SKM-1 treated with dmso at 0.1 percent for 144 hours (cell line): Measurements from ENCODE around the gene E2F6.
"Not testable (repeated sequence)": the region's sequence is repeated elsewhere in the genome, so short reads cannot be mapped to it uniquely, and the experiment has no call there.

ENCODE experiments used
- DNase-seq: peaks from one replicate; lab custom pipeline; 2025; ENCODE audit not compliant: unreplicated experiment; lab: John Stamatoyannopoulos, UW

E2F6 gene

DNA sequence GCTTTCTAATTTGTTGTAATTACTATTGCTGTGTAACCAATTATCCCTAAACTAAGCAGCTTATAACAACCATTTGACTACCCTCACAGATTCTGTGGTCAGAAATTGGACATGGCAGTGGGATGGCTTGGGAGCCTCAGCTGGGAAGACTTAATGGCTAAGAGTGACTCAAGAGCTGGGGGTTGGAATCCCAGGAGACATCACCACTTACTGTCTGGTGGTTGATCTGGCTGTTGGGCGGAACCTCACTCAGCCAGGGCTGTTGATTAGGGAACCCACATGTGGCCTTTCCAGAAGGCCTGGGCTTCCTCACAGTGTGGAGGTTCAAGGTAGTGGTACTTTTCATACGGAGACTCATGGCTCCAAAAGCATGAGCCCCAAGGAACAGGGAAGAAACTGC, 49.8 kb downstream of the E2F6 start:
- no peak for DNase-seq

DNA sequence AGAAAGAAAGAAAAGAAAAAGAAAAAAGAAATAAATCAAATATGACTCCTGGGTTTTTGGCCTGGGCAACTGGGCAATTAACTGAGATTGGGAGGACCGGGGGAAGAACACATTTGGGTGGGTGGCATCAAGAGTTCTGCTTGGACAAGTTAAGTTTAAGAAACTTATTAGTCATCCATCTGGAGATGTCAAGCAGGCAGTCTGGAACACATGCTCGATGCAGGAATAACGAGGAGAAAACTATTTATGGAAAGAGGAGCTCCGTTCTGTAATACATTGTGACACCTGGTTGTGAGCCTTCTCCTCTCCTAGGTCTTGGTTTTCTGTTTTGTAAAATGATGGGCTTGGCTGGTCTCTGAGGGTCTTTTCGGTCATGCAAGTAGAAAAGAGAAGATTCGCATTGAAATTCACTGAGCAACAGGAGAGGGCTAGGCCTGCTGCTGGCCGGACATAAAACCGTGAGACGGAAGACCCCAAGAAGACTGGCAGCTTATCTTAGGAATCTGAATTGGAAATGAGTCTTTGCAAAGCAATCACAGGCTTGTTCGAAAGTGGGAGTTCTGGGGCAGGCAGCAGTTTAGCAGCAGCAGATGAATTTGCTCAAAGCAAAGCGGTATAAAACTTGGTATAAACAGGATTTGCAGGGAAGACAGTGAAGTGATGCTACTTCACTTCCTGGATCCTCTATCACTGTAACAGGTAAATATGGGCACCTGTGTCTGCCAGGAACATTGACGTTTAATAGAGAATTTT, 51.4 kb downstream of the E2F6 start:
- no peak for DNase-seq

DNA sequence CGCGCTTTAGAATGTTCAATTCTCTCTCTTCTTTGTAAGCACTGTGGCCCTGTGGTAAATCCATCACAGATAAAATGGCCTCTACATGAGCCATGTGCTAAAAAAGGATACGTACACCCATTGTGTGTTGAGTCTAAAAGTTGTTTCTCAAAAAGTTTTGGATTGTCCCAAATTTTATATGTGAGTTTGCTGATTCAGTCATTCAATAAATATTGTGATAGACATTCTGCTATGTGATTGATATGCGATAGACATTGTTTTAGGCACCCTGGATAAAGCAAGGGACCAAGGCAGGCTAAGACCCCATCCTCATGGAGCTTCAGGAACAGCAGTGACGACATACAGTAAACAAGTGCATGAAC, 53.5 kb downstream of the E2F6 start:
- DNase-seq = no peak

DNA sequence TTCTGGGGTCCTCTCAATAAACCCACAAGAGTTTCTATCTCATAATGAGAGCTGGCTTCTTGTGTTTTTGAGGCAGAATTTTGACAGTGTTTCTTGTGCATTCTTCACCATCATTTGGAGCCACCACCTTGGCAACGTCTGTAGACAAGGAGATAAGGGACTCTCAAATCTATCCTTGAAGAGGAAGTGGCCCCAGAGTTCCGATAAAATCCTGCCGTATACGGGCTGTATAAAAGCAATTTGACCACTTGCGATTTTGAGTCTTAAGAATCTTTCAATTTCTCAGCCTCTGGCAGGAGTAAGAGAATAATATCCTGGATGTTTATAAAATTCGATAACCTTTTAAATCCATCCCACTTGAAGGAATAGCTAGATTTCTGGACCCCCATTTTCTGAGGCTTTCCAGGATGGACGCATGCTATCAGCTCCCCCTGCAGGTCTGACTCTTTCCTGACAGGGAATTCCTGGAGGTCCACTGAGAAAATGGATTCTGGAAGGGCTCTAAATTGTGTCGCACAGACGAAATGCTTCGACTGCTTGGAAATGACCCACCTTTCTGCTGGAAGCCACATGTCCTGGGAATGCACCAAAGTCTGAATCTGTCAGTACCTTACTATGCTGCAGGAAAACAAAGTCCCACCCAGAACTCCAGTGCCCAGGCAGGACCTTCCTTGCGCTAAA, 54.1 kb downstream of the E2F6 start:
- DNase-seq = no peak

DNA sequence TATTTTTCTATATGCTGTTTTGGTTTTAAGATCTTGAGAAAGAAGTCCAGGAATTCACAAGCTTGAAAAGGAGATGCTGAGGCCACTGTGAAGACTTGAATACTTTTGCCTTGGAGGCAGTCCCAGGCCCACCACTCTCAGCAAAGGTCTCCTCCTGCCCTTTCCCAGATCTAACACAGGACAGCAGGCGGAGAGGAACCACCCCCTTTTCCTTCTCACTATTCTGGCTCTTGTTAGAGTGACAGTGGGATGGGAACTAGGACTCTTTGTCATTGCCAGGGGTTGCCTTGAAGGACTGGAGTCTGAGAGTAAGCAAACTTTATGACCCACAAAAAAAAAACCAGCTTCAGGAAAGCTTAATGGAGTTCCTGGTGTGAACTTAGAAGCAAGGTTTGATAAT, 54.7 kb downstream of the E2F6 start:
- DNase-seq = no peak

DNA sequence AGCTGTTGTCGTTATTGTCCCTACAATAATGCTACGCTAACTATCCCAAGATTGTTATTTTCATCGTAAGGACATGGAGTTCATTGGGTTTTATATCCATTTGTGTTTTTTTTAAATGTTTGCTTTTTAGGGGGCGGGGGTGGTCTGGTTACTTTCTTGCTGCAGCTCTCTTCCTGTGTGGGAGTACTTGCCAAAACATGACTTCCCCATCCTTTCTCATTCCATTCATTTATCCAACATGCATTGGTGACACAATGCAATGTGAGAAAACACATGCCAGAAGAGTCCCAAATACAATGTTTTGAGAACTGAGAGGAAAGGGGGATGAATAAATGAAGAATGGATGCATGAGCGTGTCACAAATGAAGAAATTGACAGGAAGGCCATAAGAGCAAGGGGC, 55.9 kb downstream of the E2F6 start:
- no peak for DNase-seq

DNA sequence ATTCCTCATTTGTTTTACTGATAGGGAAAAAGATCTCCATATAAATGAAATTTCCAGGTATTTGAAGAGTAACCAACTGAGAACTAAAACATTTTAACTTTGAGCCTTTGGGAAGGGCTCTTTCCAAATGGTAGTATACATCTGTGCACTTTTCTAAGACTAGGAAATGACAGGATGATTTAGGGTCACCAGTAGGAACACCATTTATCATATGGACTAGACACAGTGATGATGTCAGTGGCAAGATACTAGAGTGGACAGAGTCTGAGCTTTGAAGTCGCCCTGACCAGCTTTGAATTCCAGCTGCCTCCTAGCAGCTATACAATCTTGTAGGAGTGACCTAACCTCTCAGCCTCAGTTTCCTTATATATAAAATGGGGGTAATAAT, 56.4 kb downstream of the E2F6 start:
- DNase-seq = no peak

DNA sequence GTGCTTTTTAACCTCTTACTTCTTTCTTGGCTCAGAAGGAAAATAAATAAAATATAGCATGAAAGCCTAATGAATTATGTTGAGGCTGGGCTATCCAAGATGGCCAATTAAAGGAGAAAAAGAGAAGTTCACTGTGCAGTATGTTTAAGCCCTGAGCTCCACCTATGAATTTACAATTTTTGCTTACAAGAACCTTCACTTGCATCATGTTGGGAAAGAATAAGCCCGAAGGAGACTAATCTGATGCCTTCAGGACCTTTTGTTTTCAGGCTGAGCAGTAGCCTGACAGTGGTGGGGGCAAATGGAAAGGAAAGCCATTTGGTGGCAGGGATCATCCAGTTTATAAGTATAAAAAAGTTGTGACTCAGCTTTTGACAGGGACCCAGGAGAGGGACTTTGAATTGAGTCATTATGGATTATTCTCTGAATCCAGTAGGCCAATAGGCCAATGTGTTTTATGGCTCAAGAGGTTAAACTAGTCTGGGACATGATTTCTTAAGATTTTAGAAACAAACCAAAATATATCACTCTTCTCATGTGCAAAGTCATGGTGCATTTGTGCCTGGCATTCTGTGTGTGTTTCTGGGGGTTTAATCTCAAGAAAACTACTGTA, 56.9 kb downstream of the E2F6 start:
- no peak for DNase-seq

DNA sequence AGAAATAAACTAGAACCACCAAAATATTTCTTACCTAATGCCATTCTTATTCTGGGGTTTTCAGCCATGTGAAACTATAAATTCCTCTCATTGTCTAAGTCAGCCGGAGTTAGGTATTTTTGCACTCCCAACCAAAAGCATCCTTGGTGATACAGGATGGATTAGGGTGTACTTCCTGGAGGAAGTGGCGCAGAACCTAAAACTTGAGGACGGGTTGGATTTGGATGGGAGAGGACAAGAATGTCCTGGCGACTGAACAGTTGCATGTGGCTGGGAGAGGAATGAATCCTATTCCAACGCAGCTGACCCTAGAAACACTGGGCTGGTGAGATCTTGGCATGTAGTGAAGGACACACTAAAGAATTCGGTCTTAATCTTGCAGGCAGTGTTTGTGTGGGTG, 58.5 kb downstream of the E2F6 start:
- no peak for DNase-seq

DNA sequence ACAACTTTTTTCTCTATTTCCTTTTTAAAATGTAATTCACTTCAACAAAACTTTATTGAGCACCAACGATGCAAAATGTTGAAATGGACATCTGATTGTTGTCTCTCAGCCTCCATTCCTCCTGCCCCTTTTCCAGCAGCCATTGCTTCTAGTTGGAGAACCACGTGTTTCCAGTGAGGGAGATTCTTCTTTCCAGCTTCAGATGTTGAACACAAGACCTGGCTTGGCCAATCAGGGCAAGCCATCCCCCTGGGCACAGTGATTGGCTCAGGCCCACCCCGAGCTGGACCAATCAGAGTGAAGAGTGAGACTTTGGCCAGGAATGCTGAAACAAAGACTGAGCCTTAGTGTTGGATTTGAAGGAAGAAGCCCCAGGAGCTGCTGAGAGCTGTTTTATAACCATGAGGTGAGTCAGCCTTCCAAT, 59.0 kb downstream of the E2F6 start:
- no peak for DNase-seq

DNA sequence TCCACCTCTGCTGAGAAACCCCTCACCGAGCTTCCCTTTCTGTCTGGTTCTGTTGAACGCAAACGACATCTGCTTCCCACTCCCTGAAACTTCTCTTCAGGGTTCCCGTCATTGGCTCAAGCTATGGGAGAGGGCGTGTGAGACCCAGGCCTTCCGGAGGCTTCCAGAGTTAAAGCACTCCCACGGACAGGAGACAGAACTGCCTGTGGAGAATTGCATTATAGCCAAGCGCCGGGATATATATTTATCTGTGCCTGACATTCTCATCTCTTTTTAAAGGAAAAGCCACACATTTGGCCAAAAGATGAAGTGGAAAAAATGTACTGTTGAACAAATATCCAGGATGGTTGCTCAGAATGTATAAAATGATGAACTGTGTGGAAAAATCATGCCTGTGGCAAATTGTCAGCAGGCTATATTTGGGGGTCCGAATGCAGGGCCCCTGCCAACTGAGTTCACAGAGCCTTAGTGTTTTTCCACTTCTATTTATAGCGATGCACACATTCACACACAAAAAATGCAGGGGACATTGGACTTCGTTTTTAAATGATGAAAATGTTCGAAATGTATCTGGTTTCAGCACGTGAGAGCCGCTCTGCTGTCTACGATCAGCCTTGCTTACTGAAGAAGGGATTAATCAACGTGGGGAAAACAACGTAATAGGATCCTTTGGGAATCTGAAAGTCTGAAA, 59.5 kb downstream of the E2F6 start:
- DNase-seq = no peak

DNA sequence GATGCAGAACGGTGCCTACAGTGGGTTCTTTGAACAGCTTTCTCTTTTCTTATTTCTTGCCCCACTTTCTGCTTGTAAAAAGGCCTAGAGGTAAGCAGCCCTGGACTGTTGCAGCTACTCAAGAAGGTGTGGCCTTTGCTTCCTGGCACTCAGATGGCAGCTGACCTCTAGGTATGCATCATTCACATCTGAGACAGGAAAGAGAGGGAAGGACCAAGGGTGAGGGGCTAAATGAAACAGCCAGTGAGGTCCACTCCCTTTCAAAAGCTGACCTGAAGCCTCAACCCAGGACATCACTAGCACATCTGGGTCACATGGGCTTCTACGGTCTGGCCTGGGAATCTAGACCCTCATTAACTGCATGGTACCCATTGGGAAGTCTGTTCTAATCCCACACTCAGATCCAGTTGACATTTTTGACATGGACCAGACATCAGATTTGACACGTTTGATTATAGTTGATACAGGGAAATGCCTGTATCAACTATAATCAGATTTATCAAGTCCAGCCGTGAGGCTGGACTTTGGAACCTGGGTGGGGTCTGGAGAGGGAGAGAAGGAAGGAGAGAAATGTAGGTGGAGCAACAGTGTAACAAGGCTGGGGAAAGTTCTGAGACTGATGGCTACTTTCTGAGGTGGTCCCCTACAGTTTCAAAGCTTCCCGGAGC, 60.2 kb downstream of the E2F6 start:
- no peak for DNase-seq

DNA sequence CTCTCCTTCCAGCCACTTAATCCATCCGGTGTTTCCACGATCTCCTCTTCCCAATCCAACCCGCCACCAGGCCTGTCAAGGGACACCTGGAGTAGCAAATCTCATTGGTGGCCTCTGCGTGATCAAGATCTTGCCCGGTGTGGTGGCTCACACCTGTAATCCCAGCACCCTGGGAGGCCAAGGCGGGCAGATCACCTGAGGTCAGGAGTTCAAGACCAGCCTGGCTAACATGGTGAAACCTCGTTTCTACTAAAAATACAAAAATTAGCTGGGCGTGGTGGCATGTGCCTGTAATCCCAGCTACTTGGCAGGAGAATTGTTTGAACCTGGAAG, 60.9 kb downstream of the E2F6 start:
- DNase-seq = not testable (repeated sequence)

DNA sequence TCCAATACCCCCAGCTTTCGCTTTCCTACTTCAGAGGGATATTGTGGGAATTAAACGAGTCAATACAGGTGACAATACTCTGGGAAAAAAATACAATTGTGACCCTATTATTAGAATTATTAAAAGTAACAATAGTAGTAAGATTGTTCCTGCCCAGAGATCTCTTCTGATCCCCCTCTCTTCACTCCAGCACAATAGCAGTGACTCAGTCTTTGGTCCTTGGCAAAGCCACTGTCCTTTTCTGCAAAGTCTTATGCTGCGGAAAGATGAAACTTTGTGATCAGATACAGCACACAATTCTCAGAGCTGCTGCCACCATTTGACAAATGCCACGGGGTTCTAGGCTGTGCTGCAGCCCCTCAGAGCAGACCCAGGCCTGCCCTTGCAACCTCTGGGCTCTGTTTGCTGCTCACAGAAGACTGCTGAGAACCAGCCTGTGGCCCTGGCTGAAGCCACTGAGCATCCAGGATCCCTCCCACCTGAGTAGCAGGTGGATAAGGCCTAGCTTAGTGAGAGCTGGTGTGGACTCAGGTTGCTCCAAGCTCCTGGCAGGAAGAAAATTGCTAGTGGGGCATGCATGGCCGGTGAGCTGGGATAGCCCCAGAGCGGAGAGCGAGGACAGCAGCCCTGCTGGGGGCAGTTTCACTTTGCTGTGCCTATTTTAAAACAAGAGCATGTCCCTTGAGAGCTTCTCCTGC, 61.4 kb downstream of the E2F6 start:
- DNase-seq = no peak

DNA sequence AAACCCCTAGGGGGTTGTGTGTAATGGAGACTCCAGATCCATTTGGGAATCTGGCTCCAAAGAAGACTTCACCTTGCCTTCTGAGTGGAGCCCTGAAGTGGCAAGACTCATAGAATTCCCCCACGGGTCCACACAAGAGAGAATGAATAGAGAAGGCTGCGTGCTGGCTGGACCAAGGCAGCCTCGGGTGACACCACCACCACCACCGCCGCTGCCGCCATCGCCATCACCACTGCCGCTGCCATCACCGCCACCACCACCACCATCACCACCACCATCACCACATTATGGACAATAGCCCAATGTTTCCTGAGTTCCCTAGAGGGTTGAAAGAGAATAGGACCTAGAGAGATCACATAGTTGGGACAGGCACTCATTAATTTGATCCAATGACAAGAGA, 63.5 kb downstream of the E2F6 start:
- no peak for DNase-seq

DNA sequence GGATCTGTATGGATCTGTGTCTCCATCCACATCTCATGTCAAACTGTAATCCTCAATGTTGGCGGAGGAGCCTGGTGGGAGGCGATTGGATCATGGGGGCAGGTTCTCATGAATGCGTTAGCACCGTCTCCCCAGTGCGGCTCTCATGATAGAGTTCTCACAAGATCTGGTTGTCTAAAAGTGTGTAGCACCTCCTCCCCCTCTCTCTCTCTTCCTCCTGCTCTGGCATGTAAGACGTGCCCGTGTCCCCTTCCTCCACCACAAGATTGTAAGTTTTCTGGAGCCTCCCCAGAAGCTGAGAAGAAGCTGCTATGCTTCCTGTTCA, 66.6 kb downstream of the E2F6 start:
- no peak for DNase-seq

DNA sequence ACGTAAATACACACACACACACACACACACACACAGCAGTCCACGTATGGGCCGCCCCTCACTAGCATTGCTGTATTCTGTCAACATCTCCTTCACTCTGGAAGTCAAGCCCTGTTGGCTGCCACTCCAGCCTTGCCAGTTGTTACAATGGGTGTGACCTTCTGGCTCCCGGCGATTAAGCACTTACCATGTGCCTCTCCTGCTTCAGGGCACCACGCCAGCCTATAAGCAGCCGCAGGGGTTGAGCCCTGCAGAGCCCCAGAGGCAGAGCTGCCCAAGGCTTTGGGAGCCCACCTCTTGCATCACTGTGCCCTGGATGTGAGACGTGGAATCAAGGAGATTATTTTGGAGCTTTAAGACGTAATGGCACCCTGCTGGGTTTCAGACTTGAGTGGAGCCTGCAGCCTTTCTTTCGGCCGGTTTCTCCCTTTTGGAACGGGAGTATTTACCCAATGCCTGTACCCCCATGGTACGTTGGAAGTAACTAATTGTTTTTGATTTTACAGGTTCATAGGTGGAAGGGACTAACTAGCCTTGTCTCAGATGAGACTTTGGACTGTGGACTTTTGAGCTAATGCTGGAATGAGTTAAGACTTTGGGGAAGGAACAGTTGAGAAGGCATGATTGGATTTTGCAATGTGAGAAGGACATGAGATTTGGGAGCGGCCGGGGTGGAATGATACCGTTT, 67.1 kb downstream of the E2F6 start:
- DNase-seq = no peak

DNA sequence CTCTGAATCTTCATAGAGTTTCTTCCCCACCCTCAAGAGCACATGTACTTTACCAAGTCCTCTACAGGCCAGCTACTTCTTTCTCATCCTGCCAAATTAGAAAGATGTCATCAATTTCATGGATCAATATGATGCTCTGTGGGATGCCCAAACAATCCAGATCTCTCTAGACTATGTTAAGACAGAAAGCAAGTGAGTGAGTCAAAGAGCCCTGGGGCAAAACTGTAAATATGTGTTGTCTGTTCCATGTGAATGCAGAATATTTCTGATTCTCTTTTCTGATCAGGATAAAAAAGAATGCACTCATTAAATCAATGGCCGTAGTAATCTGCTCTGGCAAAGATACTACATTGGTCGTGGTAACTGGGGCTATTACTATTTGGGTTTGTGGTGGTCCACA, 68.4 kb downstream of the E2F6 start:
- no peak for DNase-seq

DNA sequence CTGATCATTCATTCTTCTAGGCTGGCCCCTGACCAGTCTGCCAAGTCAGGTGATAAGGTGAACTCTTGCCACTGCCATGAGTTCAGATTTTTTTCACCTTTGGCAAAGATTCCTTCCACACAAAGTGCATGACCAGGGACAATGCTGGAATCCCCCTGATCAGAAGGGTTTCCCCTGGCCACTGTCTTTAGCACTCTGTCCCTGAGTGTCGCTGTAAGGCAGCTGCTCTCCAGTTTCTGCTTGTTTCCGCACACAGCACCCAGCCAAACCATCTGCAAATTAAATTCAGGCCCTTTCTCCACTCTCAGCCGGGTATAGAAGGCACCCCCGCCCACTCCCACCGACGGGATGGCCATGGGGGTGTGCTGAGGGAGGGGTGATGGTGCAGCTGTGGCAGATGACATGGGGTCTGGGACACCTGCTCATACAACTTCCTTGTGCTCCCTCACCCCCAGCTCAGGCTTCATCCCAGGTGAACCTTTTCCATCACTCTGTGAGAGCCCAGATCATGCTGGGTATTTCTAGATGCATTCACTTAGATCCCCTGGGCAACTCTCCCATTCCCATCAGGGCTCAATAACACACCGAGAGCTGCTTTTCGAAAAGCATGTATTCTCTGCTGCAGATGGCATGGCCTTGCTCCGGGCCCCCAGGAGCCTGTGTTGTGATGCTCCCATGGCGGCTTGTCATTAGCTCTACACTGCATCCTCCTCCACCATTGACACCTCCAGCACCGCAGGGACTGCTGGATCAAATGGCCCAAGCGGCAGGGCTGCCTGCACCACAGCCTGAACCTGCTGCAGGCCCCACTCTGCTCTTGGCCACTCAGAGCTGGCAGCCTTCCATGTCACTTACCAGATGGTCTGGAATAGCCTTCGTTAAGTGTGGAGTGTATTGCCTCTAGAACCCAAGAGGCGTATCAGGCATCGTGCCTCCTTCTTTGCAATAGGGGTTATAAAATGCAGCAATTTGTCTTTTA, 69.2 kb downstream of the E2F6 start:
- DNase-seq = no peak
